Pancreas (tissue), 10 donors: ENCODE data around the gene SORBS2. TPM values are rescaled to one million over a fixed set of nuclear protein-coding genes. Genes with fewer than 3 reads are reported as not detected.

Experiments
- ATAC-seq, 4 donors: fragments of 200-7000 bp; cut with Tn5 transposase; one replicate each; pipeline versions ENCODE4 v1.8.0 to v1.9.1; 2020; ENCODE audit warnings: mild to moderate bottlenecking in 4 of 4, moderate library complexity in 4 of 4
- DNase-seq, 6 donors: peaks; one replicate each; pipeline ENCODE4 v3.0.0-alpha.2; 2020
- FAIRE-seq: peaks from 2 replicates; lab custom pipeline; 2012; peaks lifted over from hg19 to GRCh38; lab: Jason Lieb, UNC
- H3K27ac ChIP-seq, 4 donors: fragments of 200-600 bp; sonication (generic); 1 replicate in 3 of 4; 2 replicates in 1 of 4; pipeline versions ENCODE4 v1.5.0 to v1.8.0; 2020
- H3K27me3 ChIP-seq, 4 donors: fragments of 200-600 bp; one replicate each; pipeline ENCODE4 v1.8.0; 2021
- H3K36me3 ChIP-seq, 3 donors: fragments of 200-600 bp; sonication (generic) in 1 of 3; one replicate each; pipeline versions ENCODE4 v1.5.0 to v1.8.0; 2020 to 2021
- H3K4me1 ChIP-seq, 3 donors: fragments of 200-600 bp; one replicate each; pipeline ENCODE4 v1.8.0; 2021
- H3K4me3 ChIP-seq, 4 donors: fragments of 200-600 bp; sonication (generic) in 2 of 4; one replicate each; pipeline versions ENCODE4 v1.5.0 to v1.8.0; 2020 to 2021
- H3K9me3 ChIP-seq, 4 donors: fragments of 200-600 bp; one replicate each; pipeline ENCODE4 v1.8.0; 2021
- WGBS, 2 donors: extraction: QIAGEN DNeasy Blood & Tissue Kit; methylation state at CpG; one replicate each; pipeline ENCODE4 v1.1.7; 2013; 5-methylcytosine and 5-hydroxymethylcytosine counted together
- intact Hi-C, 3 donors: fragments of 100-400 bp; cut with DNase I; formaldehyde crosslinking; loops; one replicate each; pipeline versions ENCODE4 v1.11.1 to v1.14.2; 2022
- polyA plus RNA-seq, 2 donors: library from polyadenylated mRNA; stranded (reverse); fragments of 200-250 nt; gene quantifications; one replicate each; pipeline ENCODE4 v1.2.3, GENCODE V29; 2013
- total RNA-seq, 6 donors: library from RNA; stranded (reverse); fragmentation: NEBNext Ultra II Directional in 4 of 6; extraction: Animal tissue kit (Norgen Biotek cat#: 25700) in 4 of 6; gene quantifications; one replicate each; pipeline versions ENCODE4 v1.2.1 to v1.2.4, GENCODE V29; 2021 to 2023
- TF ChIP-seq, protein P1 (sequence below), 4 donors: fragments of 200-600 bp; sonication (generic) in 3 of 4; IDR thresholded peaks; one replicate each; pipeline versions ENCODE4 v1.5.0 to v1.8.0; 2021; ENCODE audit warnings: antibody characterized with exemption in 4 of 4
- donor health status: healthy with polysubstance abuse.
- donor health status: DM: no; HTN: no; CAD: no; lungs with moderate emphysema.
- donor health status: DM: no; HTN: no; CAD: no.
- donor health status: control.
- donor health status: control.
- donor health status: Bipolar disorder and iron deficiency.
- donor health status: DM: yes; HTN: yes; CAD: no.
- donor health status: DM: no; HTN: no; CAD: no.
- donor health status: DM: no; HTN: no; CAD: no.
- donor health status: DM: yes; HTN: yes; CAD: no.

Gene SORBS2
- total and polyA plus RNA-seq, 8 donors = 61.7 to 245 (median 140) TPM

DNA sequence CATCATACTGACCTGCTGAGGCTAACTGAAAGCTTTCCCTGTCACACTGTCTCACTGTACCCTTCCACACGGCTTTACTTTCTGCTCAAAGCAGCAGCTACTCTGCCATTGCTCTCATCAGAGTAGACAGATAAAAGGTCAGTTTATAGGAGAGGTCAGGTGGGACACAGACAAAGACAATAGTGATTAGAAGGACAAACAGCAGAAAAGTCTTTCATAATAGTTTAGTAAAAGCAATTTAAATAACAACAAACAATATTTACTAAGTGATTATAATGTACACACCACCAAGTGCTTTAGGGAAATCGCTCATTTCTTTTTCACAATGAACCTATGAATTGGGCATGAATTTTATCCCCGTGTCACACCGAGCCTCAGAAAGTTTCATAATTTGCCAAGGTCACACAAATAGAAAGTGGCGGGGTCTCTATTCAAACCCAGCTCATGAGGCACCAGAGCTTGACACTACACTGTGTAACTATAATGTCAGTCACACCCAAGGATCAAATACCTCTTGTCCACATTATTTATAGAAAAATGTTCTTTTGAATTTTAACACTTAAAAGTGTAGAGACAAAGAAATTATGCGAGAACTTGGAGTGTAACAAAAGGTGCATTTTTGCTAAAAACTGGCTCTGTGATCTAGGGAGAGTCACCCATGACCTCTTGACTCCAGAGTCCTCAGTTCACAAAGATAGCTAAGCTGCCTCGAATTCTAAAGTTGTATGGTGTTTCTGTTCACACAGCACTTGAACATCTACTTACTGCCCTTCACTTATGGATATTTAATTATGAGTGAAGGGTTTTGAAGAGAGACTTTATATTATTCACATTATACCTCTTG lies 24.5 kb upstream of the SORBS2 start:
- FAIRE-seq (no peak), ATAC-seq (peak in 3 of 4 donors; percentile 2 to 29 (median 22)), DNase-seq (no peak)
- WGBS, 2 donors = 19 to 23% methylated on average over 7 of the region's 7 CpGs
- H3K4me1 ChIP-seq = peaks cover 31 to 90% (median 86%) of the 10 kb centered on the region in 3 donors
- H3K27me3 ChIP-seq = no peaks in the 10 kb centered on the region
- peak overlapping the region in 3 of 4 donors; percentile 8 to 84 (median 79) for H3K27ac ChIP-seq
- TF ChIP-seq, protein P1, sequence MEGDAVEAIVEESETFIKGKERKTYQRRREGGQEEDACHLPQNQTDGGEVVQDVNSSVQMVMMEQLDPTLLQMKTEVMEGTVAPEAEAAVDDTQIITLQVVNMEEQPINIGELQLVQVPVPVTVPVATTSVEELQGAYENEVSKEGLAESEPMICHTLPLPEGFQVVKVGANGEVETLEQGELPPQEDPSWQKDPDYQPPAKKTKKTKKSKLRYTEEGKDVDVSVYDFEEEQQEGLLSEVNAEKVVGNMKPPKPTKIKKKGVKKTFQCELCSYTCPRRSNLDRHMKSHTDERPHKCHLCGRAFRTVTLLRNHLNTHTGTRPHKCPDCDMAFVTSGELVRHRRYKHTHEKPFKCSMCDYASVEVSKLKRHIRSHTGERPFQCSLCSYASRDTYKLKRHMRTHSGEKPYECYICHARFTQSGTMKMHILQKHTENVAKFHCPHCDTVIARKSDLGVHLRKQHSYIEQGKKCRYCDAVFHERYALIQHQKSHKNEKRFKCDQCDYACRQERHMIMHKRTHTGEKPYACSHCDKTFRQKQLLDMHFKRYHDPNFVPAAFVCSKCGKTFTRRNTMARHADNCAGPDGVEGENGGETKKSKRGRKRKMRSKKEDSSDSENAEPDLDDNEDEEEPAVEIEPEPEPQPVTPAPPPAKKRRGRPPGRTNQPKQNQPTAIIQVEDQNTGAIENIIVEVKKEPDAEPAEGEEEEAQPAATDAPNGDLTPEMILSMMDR (IDR thresholded peaks at IDR 0.05) = no peak
- no peaks in the 10 kb centered on the region for H3K36me3 ChIP-seq
- intact Hi-C loops = no loop called here
- H3K9me3 ChIP-seq = no peaks in the 10 kb centered on the region
- H3K4me3 ChIP-seq = no peak overlapping the region

GRCh38 chr4:185835814-185836213 lies 23.8 kb upstream of the SORBS2 start:
- FAIRE-seq (no peak), ATAC-seq (no peak), DNase-seq (no peak)
- H3K9me3 ChIP-seq = no peaks in the 10 kb centered on the region
- H3K27ac ChIP-seq = peak overlapping the region in 2 of 4 donors; percentile 79 to 84
- no peaks in the 10 kb centered on the region for H3K27me3 ChIP-seq
- H3K4me1 ChIP-seq = peaks cover 37 to 92% (median 88%) of the 10 kb centered on the region in 3 donors
- WGBS, 2 donors = 55 to 58% methylated on average over 6 of the region's 6 CpGs
- H3K4me3 ChIP-seq = no peak overlapping the region
- intact Hi-C loops = no loop called here
- H3K36me3 ChIP-seq = no peaks in the 10 kb centered on the region
- TF ChIP-seq, protein P1 (IDR thresholded peaks at IDR 0.05) = no peak

DNA sequence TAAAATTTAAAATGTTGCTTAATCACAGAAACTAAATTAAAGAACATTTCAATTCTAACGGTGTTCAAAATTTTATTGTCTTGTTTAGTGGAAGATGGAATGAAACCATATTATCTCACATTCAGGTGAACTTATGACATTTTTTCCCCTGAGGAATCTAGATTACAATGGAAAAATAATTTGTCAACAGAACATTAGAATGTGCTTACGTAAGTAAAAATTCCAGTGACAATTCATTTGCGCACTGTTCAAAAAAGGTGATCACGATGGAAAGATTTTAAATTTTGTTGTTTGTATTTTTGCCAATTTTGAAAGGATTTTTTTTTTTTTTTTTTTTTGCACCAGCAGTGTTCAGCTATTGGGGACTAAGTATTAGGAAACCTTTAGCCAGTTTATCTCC lies 23.3 kb upstream of the SORBS2 start:
- FAIRE-seq (no peak), ATAC-seq (no peak)

DNA sequence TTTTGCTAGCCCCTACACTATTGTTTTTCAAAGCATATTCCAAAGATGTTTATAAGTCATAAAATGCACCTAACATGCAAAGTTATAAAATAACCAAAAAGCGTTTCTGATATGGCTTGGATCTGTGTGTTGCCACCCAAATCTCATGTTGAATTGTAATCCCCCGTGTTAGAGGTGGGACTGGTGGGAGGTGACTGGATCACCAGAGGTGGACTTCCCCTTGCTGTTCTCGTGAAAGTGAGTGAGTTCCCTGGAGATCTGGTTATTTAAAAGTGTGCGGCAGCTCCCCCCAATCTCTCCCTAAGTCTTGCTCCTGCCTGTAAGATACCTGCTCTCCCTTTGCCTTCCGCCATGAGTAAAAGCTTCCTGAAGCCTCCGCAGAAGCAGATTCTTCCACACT lies 22.8 kb upstream of the SORBS2 start:
- Histone ChIP-seq H3K36me3 (no peaks in the 10 kb centered on the region), H3K27me3 (no peaks in the 10 kb centered on the region), H3K4me3 (no peak overlapping the region), H3K9me3 (no peaks in the 10 kb centered on the region), H3K4me1 (peaks cover 41 to 83% (median 83%) of the 10 kb centered on the region in 3 donors), H3K27ac (peak overlapping the region in 2 of 4 donors; percentile 79 to 84)
- ATAC-seq = no peak
- intact Hi-C loops = no loop called here
- WGBS, 2 donors = 90 to 93% methylated on average over 6 of the region's 6 CpGs
- FAIRE-seq = no peak
- TF ChIP-seq, protein P1 (IDR thresholded peaks at IDR 0.05) = no peak
- DNase-seq = no peak

More for the DNA sequence above, 23.3 kb upstream of the SORBS2 start:
- intact Hi-C loops = no loop called here
- H3K27me3 ChIP-seq = no peaks in the 10 kb centered on the region
- peak overlapping the region in 2 of 4 donors; percentile 79 to 84 for H3K27ac ChIP-seq
- no peak for DNase-seq
- no peaks in the 10 kb centered on the region for H3K36me3 ChIP-seq
- no peaks in the 10 kb centered on the region for H3K9me3 ChIP-seq
- WGBS, 2 donors = 29 to 30% methylated on average over 4 of the region's 4 CpGs
- no peak overlapping the region for H3K4me3 ChIP-seq
- TF ChIP-seq, protein P1 (IDR thresholded peaks at IDR 0.05) = no peak
- H3K4me1 ChIP-seq = peaks cover 37 to 88% (median 83%) of the 10 kb centered on the region in 3 donors

GRCh38 chr4:185834088-185834487 lies 22.1 kb upstream of the SORBS2 start:
- H3K9me3 ChIP-seq = no peaks in the 10 kb centered on the region
- peaks cover 43 to 83% (median 78%) of the 10 kb centered on the region in 3 donors for H3K4me1 ChIP-seq
- peak overlapping the region in 2 of 4 donors; percentile 79 to 84 for H3K27ac ChIP-seq
- FAIRE-seq (no peak), DNase-seq (no peak), ATAC-seq (no peak)
- TF ChIP-seq, protein P1 (IDR thresholded peaks at IDR 0.05) = no peak
- no peaks in the 10 kb centered on the region for H3K27me3 ChIP-seq
- intact Hi-C loops = no loop called here
- WGBS, 2 donors = 80 to 85% methylated on average over 4 of the region's 4 CpGs
- no peaks in the 10 kb centered on the region for H3K36me3 ChIP-seq
- no peak overlapping the region for H3K4me3 ChIP-seq
